Measurements from ENCODE around the gene SERPINB1.
"Not testable (repeated sequence)": the region's sequence is repeated elsewhere in the genome, so short reads cannot be mapped to it uniquely, and the experiment has no call there.

The SERPINB1 gene

GRCh38 chr6:2819115-2819514 is 22.5 kb downstream of the SERPINB1 start:
- in situ Hi-C loops (cut with HindIII; ENCODE audit: low sequenced_read_pairs), result no loop called here

GRCh38 chr6:2818593-2818992 is 23.1 kb downstream of the SERPINB1 start:
- in situ Hi-C loops (cut with HindIII; ENCODE audit: low sequenced_read_pairs), result no loop called here

- in situ Hi-C loops (cut with HindIII; ENCODE audit: low sequenced_read_pairs), result no loop called here
These were observed 23.7 kb downstream of the SERPINB1 start for GRCh38 chr6:2817903-2818443.

- in situ Hi-C loops (cut with HindIII; ENCODE audit: low sequenced_read_pairs), result no loop called here
These were observed 25.5 kb downstream of the SERPINB1 start for GRCh38 chr6:2816158-2816557.

GRCh38 chr6:2812695-2813094 is 29.0 kb downstream of the SERPINB1 start:
- in situ Hi-C loops (cut with HindIII; ENCODE audit: low sequenced_read_pairs), result no loop called here

- in situ Hi-C loops (cut with HindIII; ENCODE audit: low sequenced_read_pairs), result no loop called here
These were observed 31.5 kb downstream of the SERPINB1 start for GRCh38 chr6:2810092-2810671.

GRCh38 chr6:2809015-2809414 is 32.6 kb downstream of the SERPINB1 start:
- in situ Hi-C loops (cut with HindIII; ENCODE audit: low sequenced_read_pairs), result no loop called here

- in situ Hi-C loops (cut with HindIII; ENCODE audit: low sequenced_read_pairs), result no loop called here
These were observed 34.1 kb downstream of the SERPINB1 start for GRCh38 chr6:2807342-2808090.

GRCh38 chr6:2806644-2807043 is 35.0 kb downstream of the SERPINB1 start:
- in situ Hi-C loops (cut with HindIII; ENCODE audit: low sequenced_read_pairs), result no loop called here

GRCh38 chr6:2805031-2805430 is 36.6 kb downstream of the SERPINB1 start:
- in situ Hi-C loops (cut with HindIII; ENCODE audit: low sequenced_read_pairs), result no loop called here

GRCh38 chr6:2804516-2804915 is 37.1 kb downstream of the SERPINB1 start:
- in situ Hi-C loops (cut with HindIII; ENCODE audit: low sequenced_read_pairs), result no loop called here

GRCh38 chr6:2803731-2804429 is 37.8 kb downstream of the SERPINB1 start:
- in situ Hi-C loops (cut with HindIII; ENCODE audit: low sequenced_read_pairs), result no loop called here

- in situ Hi-C loops (cut with HindIII; ENCODE audit: low sequenced_read_pairs), result no loop called here
These were observed 39.1 kb downstream of the SERPINB1 start for GRCh38 chr6:2802521-2803060.

GRCh38 chr6:2801687-2802086 is 40.0 kb downstream of the SERPINB1 start:
- in situ Hi-C loops (cut with HindIII; ENCODE audit: low sequenced_read_pairs), result not testable (repeated sequence)

GRCh38 chr6:2800552-2801316 is 40.9 kb downstream of the SERPINB1 start:
- in situ Hi-C loops (cut with HindIII; ENCODE audit: low sequenced_read_pairs), result no loop called here

- in situ Hi-C loops (cut with HindIII; ENCODE audit: low sequenced_read_pairs), result no loop called here
These were observed 41.6 kb downstream of the SERPINB1 start for GRCh38 chr6:2799936-2800527.

GRCh38 chr6:2798586-2799134 is 43.0 kb downstream of the SERPINB1 start:
- in situ Hi-C loops (cut with HindIII; ENCODE audit: low sequenced_read_pairs), result no loop called here

GRCh38 chr6:2797564-2798031 is 44.1 kb downstream of the SERPINB1 start:
- in situ Hi-C loops (cut with HindIII; ENCODE audit: low sequenced_read_pairs), result no loop called here

- in situ Hi-C loops (cut with HindIII; ENCODE audit: low sequenced_read_pairs), result no loop called here
These were observed 44.8 kb downstream of the SERPINB1 start for GRCh38 chr6:2796861-2797260.

GRCh38 chr6:2795956-2796355 is 45.7 kb downstream of the SERPINB1 start:
- in situ Hi-C loops (cut with HindIII; ENCODE audit: low sequenced_read_pairs), result no loop called here
